IMR-90 (cell line): ENCODE measurements around the gene ZNF200. TPM values are rescaled to one million over a fixed set of nuclear protein-coding genes. Genes with fewer than 3 reads are reported as not detected.

Experiments
- ELK1 ChIP-seq: fragments of 150-350 bp; IDR thresholded peaks from 2 replicates; pipeline ENCODE4 v1.6.1; 2016; ENCODE audit warnings: low read depth, mild to moderate bottlenecking, low read length, moderate library complexity, borderline replicate concordance
- polyA plus RNA-seq, 3 experiments: library from polyadenylated mRNA; depleted of rRNA; stranded (reverse); fragments of >200 nt; gene quantifications; 2 replicates each; pipeline ENCODE4 v1.2.3, GENCODE V29; 2012; ENCODE audit warnings: low replicate concordance in 1 of 3
- total RNA-seq: library from RNA; depleted of rRNA; stranded (reverse); fragments of >200 nt; gene quantifications from 2 replicates; pipeline ENCODE4 v1.2.3, GENCODE V29; 2012

ZNF200 gene
- total and polyA plus RNA-seq, 2 of the 4 experiments (the other 2 are of a cell fraction): 3.7 to 7.5 TPM

- TF ChIP-seq ELK1: no peak
Measured at GRCh38 chr16:3283543-3284447, 48.8 kb upstream of the ZNF200 start (continued).
